GM19035 (cell line): Measurements from ENCODE around the gene CDK5R1.
A peak's percentile ranks its signal among the peaks of the same experiment; 100 is the strongest.

Source experiments
- ATAC-seq: cut with Tn5 transposase; IDR thresholded peaks from one replicate; pipeline ENCODE4 v1.9.1; 2021; ENCODE audit not compliant: unreplicated experiment

CDK5R1 gene

DNA sequence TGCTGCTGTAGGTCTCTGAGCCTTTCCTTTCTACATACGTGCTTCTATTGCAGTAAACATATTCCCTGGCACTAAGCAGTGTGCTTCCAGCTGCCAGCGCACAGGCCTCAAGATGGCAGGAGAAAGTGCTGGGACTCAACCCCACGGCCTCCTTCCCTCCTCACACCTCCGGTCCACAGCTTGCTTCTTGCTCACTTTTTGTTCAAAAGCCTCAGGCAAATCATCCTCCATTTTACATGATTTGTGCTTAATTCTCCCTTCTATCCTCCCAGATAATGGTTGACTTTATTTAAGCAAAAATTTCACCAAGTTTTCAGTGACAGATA, 5.4 kb downstream of the CDK5R1 start:
- no peak for ATAC-seq

DNA sequence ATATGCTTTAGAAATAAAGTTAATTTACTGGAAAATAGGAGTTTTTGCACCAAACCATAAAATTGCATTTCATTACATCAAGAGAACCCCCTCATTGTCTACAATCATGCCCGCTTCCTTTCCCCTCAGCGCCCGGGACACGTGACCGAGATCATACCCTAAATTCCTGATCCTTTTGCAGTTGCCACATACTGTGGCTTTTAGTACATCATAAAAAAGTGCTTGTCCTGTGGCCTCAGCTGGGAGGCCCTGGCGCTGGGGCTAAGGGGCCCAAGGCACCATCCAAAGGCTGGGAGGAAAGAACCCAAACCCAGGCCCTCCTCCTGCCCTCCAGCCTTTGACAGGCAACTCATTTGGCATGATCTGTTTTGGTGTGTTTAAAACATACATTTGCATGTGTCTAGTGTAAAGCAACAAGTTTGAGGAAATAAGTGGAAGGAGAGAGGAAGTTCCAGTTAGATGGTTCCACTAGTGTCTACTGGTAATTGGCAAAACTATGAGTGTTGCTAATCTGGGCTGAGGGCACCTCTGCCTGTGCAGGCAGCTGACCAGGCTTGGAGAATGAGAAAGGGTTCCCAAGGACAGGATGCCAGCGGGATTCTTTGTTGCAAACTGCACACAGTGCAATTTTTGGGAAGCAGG, 6.0 kb downstream of the CDK5R1 start:
- no peak for ATAC-seq

DNA sequence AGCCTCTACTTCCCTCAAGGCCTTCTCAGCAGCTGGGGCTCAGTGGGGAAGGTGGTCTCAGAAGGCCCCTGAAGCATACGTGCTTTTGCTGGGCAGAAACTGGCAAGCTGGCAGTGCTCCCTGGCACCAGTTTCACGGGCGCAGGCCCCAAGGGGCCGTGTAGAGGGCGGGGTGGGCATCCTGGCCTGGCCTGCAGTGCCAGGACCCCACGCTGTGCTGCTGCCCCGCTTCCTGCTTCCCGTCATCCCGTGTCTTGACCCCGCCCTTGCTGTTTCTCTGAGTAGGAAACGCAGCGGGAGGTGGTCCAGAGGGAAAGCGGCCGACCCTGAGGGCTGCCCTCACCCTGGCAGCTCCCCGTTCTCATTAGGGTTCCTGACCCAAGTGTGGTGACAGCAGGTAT, 6.8 kb downstream of the CDK5R1 start:
- no peak for ATAC-seq

DNA sequence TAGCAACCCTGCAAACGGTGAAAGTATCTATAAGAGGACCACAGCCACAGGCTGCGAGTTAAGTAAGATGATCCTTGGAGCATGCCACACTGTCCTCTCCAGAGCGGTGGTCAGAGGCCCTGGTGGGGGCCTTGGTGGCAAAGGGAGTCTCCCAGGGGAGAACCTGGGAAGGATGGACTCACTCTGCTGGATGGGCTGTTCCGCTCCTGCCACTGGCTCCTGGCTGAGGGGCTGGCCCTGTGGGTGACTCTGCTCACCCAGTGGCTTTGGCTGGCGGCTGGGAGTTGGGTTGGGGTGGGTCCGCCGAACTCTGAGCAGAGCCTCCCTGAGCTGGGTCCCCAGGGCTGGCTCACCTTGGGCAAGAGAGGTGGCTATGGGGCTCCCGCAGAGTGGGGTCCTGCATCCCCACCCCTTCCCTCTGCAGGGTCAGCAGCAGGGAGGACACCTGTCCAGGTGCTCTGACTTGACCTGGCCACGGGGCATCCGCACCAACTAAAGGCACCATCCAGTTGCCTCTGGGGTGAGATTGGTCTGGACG, 7.3 kb downstream of the CDK5R1 start:
- no peak for ATAC-seq

DNA sequence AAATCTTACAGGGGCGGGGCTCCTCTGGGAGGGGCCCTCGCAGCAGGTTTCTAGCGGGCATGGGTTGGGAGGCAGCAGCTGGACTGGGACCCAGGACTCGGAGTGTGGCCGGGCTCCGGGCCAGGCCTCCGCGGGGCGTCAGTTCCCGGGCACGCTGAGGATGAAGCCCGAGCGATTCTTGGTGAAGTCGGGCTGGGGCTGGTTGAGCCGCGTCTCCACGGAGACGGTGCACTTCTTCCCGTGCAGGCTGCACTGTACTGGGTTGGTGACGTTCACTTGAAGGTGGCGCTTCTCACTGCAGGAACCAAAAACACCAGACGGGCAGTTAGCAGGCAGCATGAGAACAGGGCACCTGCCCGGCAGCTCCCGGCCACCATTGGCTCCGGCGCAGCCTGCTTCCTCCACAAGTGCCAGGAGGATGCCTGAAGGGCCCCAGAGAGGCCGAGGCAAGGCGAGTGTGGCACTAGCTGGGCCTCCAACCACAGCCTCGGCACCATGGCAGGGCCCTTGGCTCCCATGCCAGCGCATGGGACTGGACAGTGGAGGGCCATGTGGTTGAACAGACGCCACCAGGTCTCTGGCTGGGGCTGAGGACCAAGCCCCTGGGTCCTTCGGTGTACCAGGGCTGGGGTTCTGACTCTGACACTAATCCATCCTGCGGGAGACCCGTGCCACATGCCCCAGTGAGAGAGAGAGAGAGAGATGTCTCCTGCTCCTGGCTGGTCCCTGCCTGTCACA, 8.0 kb downstream of the CDK5R1 start:
- no peak for ATAC-seq

DNA sequence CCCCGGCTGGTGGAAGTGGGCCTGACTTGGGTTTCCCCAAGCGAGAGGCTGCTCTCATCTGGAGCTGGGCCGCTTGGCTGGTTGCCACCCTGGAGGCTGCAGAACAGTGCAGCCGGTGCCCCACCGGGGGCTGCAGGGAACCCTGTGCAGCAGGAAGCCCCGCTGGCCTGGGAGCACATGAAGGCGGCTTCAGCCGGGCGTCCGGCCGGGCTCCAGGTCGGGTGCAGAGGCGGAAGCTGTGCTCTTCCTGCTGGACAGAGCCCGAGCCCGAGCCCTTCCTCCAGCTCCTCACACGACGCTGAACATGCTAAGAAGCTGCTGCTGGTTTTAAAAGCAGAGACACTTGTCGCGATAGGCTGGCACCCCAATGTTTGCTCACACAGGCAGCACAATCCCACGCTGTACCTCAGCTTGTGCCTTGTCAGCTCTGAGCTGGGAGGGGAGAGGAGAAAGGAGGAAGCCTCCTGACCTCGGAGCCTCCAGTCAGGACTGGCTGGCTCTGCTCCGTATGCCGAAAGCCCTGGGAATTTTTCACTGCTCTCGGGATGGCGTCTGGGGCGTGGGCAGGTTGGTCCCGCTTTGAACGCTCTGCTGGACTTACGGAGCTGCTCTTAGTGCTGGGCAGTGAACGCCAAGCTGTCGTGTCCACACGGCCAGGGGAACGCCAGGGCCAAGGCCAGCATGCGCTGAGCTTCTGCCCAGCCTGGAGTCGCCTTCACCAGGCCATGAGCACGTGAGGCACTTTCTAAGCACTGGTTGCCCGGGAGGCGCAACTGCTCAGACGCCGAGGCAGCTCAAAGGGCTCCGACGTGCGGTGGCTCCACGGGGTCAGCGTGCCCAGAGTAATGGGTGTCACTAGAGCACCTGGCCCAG, 8.8 kb downstream of the CDK5R1 start:
- ATAC-seq: no peak

DNA sequence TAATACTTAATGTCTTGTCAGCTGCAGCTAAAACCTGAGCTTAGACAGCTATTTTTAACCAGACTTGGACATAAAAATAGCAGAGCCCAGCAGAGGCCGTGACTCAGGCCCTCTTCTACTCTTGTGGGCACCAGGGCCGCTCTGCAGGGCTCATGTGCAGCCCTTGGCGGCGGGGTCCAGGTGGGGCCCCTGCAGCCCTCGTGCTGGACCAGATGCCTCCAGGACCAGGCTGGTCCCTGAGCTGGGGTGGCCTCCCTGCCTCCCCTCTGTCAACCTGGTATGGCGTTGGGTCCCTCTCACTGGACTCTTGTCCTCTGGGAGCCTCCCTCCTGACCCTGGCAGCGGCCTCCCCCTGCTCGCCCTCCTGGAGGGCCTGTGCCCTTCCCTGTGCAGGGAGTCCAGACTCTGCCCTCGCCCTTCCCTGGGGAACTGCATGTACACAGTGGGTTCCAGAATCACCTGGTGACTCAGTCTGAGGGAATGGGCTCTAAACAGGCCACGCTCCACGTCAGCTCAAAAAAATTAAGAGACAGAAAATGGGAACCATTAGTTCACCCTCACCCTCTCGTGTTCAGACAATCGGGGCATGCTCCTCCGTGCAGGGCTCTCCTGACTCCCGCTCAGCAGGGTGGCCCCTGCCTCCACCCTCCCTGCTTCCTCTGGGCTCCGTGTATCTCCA, 9.7 kb downstream of the CDK5R1 start:
- ATAC-seq: no peak

DNA sequence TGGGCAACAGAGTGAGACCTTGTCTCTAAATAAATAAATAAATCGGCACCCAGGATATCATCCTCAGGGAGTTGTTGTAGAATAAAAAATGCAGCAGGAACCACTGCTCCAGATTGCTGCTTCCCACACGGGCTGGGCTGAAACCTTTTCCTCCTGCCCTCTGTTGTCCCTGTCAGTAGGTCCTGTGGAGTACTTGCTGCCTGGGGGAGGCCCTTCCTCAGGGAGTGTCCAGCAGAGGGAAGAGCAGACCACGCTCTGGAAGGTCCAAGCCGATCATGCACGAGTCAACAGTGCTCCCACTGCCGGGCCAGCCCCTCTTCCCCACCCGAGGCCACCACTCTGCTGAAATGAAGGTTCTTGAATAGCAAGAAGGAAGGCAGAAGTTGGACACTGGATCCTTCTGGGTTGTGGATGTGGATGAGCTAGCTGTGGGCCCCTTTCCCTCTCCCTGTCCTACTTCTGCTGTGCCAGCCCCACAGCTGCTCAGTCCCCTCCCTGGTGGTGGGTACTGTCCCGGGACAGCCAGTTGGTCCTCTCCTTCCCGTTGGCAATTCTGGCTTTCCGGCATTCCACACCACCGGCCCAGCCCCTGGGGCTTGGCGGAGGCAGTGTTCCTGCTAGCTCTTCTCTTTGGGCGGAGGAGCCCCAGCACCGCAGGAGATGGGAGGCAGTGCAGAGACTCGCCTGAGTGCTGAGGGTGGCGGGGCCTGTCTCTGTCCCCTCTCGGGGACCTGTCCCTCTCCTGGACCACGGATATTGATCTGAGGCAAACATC, 10.8 kb downstream of the CDK5R1 start:
- no peak for ATAC-seq

DNA sequence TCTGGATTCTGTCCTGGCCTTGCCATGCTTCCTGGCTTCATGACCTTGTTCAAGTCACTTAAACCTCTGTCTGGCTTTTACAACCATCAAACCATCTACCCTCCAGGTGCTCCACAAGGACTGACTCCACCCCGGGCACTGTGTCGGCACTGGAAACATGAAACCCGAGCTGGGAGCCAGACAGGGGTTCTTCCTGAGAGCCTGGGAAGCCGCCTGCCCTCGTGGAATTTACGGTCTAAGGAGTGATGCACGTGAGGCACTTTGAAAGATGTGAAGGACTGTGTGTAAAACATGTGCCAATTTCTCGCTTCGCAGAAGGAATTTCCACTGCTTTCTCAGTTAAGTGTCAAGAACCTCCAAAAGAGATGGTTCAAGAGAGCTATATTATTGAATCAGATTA, 11.6 kb downstream of the CDK5R1 start:
- ATAC-seq: no peak

DNA sequence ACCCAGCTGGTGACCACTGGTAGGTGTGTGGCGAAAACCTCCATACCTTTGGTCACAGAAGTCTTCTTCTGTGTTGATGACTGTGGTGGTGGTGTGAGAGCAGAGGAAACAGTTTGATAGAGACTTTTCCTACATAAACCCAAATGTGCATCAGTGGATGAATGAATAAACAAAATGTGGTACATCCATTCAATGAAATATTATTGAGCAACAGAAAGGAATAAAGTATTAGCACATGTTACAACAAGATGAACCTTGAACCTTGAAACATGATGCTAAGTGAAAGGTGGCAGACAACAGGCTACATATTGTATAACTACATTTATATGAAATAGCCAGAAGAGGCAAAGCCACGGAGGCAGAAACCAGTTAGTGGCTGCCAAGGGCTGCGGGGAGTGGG, 15.2 kb downstream of the CDK5R1 start:
- no peak for ATAC-seq

DNA sequence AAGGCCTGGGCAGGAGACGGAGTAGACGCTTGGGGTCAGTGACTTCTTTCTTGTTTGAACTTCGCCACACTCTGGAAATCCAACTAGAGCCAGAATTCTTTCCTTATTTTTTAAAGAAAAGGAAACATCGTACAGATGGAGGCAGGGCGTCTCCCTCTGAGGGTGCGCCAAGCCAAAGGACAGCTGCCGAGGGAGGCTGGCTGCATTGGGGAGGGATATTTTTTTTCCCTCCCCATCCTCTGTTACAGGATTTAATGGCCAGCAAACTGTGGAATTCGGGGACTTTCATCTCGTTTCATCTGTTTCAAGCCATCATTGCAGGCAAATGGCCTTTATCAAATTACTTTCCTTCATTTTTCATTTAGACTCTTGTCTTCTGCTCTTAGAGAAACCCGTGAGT, 15.9 kb downstream of the CDK5R1 start:
- ATAC-seq: no peak

DNA sequence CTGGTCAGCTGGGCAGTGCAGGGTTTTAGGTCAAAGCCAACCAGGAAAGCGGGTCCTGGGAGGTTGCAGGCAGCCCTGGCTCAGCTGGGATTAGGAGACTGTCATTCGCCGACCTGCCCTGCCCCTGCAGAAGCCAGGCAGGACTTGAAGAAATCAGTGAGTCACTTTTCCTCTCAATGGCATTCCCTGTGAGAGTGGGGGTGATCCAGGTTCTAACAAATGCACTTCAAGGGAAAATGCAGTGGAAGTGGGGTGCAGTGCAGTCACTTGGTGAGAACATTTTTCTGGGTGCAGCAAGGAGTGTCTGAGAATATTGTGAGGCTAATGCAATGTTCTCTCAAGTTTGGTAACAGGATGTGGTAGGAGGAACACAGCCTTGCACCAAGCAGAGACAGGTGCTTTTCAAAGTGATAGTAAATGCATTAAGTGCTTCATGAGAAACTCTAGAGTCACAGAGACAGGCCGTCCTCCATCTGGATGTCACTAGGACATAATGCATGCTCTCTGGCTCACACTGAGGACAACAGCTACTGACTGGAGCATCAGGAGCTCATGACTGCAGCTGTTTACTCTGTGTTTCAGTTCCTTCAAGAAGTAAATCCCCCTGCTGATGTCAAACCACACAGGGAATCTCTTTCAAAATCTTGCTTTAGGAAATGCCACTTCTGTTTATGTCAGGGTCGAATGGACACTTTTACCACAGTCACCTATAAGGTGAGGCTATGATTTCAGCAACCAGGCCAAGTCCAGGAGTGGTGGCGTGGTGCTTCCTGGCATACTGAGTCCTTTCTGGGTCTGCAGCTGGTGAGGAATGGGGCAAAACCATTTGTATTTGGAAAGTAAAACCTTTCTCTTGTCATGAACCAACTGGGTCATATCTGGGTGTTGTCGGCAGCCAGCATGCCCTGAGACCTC, 16.7 kb downstream of the CDK5R1 start:
- ATAC-seq: peak; percentile 89

DNA sequence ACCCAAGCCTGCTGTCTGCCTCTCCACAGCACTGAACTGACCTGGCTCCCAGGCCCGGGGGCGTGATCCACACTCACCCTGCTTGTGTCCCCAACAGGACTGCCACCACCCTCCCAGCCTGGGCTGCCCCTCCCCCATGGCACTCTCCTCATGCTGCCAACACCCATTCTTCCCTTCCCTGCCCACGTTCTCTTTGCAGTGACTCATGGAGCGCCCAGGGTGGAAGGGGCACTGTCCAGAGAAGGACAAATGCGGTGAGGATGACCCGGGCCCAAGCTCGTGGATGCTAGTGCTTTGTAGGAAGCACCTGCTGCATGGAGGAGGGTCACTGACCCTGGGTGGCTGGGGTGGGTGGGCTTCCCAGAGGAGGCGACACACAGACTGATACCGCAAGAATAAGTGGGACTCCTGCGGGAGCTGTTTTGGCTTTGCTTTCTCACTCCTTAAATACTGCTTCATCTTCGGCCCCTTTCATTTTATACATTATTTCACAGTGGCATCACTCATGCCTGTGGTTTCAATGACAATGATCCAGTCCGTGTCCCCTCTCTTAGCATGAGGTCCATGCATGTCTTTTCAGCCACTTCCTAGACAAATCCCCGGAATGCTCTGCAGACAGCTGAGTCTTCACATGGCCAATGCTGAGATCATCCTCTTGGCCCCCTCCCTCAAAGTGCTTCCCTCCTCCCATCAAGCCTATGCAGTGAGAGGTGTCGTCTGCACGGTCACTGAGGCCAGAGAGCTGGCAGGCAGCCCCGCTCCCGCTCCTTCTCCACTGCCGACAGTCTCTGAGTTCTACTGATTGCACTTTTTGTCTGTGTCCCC, 17.6 kb downstream of the CDK5R1 start:
- ATAC-seq: no peak

DNA sequence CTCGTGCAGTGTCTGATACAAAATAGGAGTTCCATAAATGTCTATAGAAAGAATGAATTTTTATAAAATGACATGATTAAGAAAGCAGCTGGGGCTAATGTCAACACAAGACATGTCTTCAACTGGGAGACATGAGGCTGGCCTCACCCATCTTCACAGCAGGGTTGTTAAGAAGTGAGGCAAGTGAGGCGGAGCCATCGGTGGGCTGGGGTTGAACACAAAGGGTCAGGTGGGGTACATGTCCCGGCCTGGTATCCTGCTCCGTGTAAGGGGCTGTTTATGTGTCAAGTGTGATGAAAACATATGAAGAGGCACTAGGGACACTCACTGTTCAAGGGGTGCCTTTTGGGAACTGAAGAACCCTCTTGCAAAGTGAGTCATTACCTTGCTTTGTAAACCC, 22.1 kb downstream of the CDK5R1 start:
- no peak for ATAC-seq

DNA sequence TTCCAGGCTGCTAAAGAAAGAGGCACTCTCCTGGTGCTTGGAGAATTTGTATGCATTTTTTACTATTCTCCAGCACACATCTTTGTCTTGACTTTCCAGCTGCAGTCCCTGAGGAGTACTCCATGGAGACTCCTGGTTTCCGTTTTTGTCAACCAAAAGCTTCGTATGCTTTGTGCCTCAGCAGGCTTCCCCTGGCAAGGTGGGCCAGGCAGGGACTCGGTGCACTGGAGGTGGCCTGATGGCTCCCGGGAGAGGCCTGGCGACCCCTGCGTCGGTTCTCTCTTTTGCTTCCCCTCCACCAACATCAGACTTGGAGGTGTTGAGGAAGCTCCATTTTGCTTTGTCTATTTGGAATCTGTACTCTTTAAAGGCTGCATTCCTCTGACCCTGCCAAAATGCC, 23.7 kb downstream of the CDK5R1 start:
- ATAC-seq: no peak

DNA sequence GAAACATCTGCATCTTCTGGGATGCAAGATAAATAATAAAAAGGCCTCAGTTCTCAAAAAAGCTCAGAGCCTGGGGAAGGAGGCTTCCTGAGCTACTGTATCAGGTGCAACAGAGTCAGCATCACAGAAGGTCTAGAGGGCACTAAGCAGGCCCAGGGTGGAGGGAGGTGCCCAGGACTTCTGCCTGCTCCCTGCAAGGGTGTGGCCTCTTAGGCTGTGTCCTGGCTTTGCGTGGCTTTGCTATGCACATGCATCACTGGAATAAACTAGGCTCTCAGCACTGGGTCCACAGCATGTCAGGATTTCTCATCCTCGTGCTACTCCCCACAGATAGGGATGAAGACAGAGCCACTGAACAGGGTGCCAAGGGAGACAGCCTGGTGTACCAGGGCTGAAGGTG, 25.5 kb downstream of the CDK5R1 start:
- no peak for ATAC-seq

DNA sequence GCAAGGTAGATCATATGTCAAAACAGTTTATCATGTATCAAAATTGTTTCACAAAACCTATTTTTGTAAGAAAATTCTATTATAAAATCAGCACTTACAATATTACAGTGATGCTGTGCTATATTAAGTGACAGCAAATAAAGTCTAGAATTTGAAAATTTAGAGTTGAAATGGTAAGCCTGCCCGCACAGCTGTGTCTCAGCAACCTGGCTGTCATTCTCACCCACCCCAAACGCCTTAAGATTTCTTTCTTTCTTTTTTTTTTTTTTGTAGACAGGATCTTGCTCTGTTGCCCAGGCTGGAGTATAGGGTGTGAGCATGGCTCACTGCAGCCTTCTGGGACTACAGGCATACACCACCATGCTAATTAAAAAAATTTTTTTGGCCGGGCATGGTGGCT, 26.8 kb downstream of the CDK5R1 start:
- no peak for ATAC-seq

DNA sequence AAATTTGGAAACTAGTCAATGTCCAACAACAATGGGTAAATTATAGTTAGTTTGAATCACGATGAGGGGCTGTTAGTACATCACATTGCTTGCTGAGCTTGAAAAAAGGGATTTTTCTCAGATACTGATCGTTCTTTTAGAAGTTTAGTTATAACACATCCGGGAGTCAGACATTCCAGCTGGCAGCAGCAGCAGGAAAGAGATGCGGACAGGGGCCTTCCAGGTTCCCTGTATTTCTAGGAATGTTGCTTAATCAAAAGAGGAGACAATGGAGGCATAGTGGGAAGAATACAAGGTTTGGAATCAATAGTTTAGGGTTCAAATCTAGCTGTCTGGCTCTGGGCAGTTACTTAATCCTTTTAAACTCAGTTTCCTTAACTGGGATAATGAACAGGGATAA, 27.8 kb downstream of the CDK5R1 start:
- no peak for ATAC-seq
